Gastroesophageal sphincter (tissue), 4 donors: ENCODE data around the gene CDH4. TPM values are rescaled to one million over a fixed set of nuclear protein-coding genes. Genes with fewer than 3 reads are reported as not detected.

Source experiments
- ATAC-seq: fragments of 150-250 bp; one replicate; pipeline ENCODE4 v1.9.1; 2016; ENCODE audit warnings: mild to moderate bottlenecking, moderate library complexity
- H3K27ac ChIP-seq, 4 donors: fragments of 200-600 bp; sonication (generic) in 3 of 4; 1 replicate in 3 of 4; 2 replicates in 1 of 4; pipeline ENCODE4 v1.5.1; 2016 to 2019
- H3K27me3 ChIP-seq: fragments of 200-600 bp; sonication (generic); one replicate; pipeline ENCODE4 v1.5.1; 2019
- H3K36me3 ChIP-seq, 2 donors: fragments of 200-600 bp; sonication (generic); one replicate each; pipeline ENCODE4 v1.5.1; 2019; ENCODE audit warnings: control low read depth in 1 of 2
- H3K4me1 ChIP-seq, 3 donors: fragments of 200-600 bp; sonication (generic); 1 replicate in 2 of 3; 2 replicates in 1 of 3; pipeline ENCODE4 v1.5.1; 2016 to 2019; ENCODE audit warnings: control low read depth in 2 of 3
- H3K4me3 ChIP-seq, 2 donors: fragments of 200-600 bp; sonication (generic); one replicate each; pipeline ENCODE4 v1.5.1; 2019; ENCODE audit warnings: mild to moderate bottlenecking in 1 of 2, moderate library complexity in 1 of 2
- H3K9me3 ChIP-seq, 3 donors: fragments of 200-600 bp; sonication (generic); one replicate each; pipeline ENCODE4 v1.5.1; 2017 to 2019; ENCODE audit warnings: control low read depth in 2 of 3
- EP300 ChIP-seq: sonication (generic); formaldehyde crosslinking; IDR thresholded peaks from one replicate; pipeline ENCODE4 v1.6.1; 2017; ENCODE audit warnings: antibody characterized with exemption, mild to moderate bottlenecking
- POLR2A ChIP-seq, 2 donors: fragments of 450-650 bp; IDR thresholded peaks; one replicate each; pipeline ENCODE4 v1.6.1; 2017; ENCODE audit warnings: antibody characterized with exemption in 2 of 2, mild to moderate bottlenecking in 2 of 2, moderate library complexity in 1 of 2
- POLR2AphosphoS5 ChIP-seq: sonication (generic); formaldehyde crosslinking; IDR thresholded peaks from one replicate; pipeline ENCODE4 v1.6.1; 2017; ENCODE audit warnings: antibody characterized with exemption
- WGBS, 2 donors: methylation state at CpG; one replicate each; pipeline ENCODE4 v1.1.5; 2018; ENCODE audit warnings: low coverage in 1 of 2; 5-methylcytosine and 5-hydroxymethylcytosine counted together
- total RNA-seq, 4 donors: library from RNA; depleted of rRNA; stranded (reverse); fragments of >200 nt; gene quantifications; one replicate each; pipeline ENCODE4 v1.1.0, GENCODE V29; 2016
- TF ChIP-seq, protein P1 (sequence below), 4 experiments: fragments of 200-600 bp in 2 of 4; fragments of 450-650 bp in 2 of 4; sonication (generic) in 1 of 4; IDR thresholded peaks; one replicate each; pipeline ENCODE4 v1.5.1; 2017 to 2019; ENCODE audit warnings: antibody characterized with exemption in 4 of 4, mild to moderate bottlenecking in 2 of 4, moderate library complexity in 2 of 4

Gene CDH4
- total RNA-seq, 4 donors from 2014 or later = under 0.01 to 1.5 (median 0.42) TPM; not detected in 1

DNA sequence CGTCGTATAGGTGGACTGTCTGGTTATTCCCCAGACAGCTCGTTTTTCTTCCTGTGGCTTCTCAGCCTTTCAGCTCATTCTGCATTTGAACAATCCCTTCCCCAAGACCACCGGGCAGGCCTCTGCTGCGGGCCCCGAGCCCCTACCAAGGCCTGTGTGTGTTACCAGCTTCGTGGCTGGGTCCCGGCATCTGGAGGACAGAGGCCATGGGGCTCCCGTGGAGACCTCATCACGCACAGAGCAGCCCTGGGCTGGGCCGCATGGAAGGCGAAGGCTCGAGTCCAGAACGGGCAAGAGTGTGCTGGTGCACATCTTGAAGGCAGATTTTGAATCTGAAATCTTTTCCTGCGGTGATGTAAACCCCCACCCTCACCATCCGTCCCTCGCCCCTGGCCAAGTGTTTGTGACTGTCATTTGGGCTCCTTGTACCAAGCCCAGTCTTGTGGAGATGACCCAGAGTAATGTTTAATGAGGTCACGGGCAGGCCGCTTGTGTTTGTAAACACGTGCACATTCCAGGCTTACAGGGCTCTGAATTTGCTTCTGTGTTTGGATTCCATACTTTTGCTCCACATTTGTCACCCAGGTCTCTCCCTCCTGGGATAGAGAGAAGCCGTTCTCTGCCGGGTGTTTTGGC, 119.6 kb downstream of the CDH4 start:
- Histone ChIP-seq H3K27ac (no peak overlapping the region), H3K4me1 (no peaks in the 10 kb centered on the region), H3K36me3 (no peaks in the 10 kb centered on the region), H3K9me3 (no peaks in the 10 kb centered on the region), H3K27me3 (peaks cover 73% of the 10 kb centered on the region), H3K4me3 (no peak overlapping the region)
- ATAC-seq = no peak
- 28 to 34% methylated on average over 9 to 11 of the region's 22 CpGs for WGBS, 2 donors
- TF ChIP-seq EP300 (no peak), POLR2AphosphoS5 (no peak), POLR2A (IDR thresholded peaks at IDR 0.05) (no peak)
- TF ChIP-seq, protein P1, sequence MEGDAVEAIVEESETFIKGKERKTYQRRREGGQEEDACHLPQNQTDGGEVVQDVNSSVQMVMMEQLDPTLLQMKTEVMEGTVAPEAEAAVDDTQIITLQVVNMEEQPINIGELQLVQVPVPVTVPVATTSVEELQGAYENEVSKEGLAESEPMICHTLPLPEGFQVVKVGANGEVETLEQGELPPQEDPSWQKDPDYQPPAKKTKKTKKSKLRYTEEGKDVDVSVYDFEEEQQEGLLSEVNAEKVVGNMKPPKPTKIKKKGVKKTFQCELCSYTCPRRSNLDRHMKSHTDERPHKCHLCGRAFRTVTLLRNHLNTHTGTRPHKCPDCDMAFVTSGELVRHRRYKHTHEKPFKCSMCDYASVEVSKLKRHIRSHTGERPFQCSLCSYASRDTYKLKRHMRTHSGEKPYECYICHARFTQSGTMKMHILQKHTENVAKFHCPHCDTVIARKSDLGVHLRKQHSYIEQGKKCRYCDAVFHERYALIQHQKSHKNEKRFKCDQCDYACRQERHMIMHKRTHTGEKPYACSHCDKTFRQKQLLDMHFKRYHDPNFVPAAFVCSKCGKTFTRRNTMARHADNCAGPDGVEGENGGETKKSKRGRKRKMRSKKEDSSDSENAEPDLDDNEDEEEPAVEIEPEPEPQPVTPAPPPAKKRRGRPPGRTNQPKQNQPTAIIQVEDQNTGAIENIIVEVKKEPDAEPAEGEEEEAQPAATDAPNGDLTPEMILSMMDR (IDR thresholded peaks at IDR 0.05) = no peak

DNA sequence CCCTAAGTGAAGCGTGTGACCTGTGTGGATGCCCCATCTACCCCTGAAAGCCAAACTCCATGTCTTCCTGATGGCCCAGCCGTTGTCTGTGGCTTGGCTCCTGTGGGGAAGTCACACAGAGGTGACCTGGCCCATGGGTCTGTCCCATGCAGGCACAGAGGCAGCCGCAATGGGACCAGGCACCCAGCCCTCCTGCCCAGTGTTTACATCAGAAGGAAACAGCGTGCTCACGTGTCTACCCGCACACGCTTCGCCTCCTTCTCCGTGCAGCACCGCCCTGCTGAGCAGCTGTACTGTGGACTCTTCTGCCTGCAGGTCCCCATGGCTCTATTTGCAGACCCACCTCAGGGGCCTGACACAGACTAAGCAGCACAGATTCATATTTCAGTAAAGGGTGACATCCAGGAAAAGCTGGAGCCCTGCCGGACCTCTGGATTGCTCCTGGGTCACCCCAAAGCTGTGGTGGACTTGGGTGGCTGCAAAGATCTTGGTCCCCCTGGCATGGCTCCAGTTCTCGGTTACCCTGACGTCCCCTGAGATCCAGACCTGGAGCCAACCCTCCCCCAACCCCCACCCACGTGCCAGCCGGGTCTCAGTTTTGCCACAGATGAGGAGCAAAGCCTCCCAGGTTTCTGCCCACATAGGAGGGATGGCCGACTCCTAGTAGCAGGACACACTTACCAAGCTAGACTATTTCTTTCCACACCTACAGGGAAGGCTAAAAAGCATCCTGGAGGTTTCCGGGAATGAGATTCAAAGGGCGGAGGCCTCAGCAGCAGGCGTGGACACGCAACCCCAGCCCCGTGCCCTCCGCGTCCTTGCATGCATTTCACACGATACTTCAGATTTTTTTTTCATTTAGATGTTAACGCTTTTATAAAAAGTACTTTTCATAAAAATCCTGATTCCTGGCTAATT, 120.3 kb downstream of the CDH4 start:
- TF ChIP-seq EP300 (no peak), POLR2AphosphoS5 (no peak), POLR2A (IDR thresholded peaks at IDR 0.05) (no peak)
- TF ChIP-seq, protein P1 (IDR thresholded peaks at IDR 0.05) = no peak
- Histone ChIP-seq H3K27ac (no peak overlapping the region), H3K4me3 (no peak overlapping the region), H3K27me3 (peaks cover 65% of the 10 kb centered on the region), H3K36me3 (no peaks in the 10 kb centered on the region), H3K9me3 (no peaks in the 10 kb centered on the region), H3K4me1 (no peaks in the 10 kb centered on the region)
- WGBS, 2 donors = 50 to 65% methylated on average over 1 to 18 of the region's 25 CpGs
- ATAC-seq = no peak

DNA sequence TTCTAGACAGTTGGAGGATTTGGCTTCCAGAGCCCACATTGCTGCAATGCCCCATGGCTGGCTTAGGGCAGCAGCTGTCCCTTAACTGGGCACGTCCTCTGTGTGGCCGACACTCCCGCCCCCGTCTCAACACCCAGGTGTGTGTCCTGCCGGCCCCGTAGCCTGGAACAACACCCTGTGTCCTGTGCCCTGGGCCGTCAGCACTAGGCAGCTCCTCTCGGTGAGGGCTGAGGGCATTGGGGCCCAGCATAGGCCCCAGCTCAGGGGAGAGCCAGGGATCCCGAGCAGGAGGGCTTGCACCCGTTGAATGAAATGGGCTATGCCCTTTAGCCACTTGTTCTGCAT, 121.0 kb downstream of the CDH4 start:
- no peaks in the 10 kb centered on the region for H3K36me3 ChIP-seq
- TF ChIP-seq EP300 (no peak), POLR2AphosphoS5 (no peak), POLR2A (IDR thresholded peaks at IDR 0.05) (no peak)
- TF ChIP-seq, protein P1 (IDR thresholded peaks at IDR 0.05) = no peak
- peaks cover 63% of the 10 kb centered on the region for H3K27me3 ChIP-seq
- WGBS, 2 donors = 67 to 83% methylated on average over 2 to 6 of the region's 10 CpGs
- no peak for ATAC-seq
- no peaks in the 10 kb centered on the region for H3K4me1 ChIP-seq
- no peaks in the 10 kb centered on the region for H3K9me3 ChIP-seq
- H3K4me3 ChIP-seq = no peak overlapping the region
- no peak overlapping the region for H3K27ac ChIP-seq

DNA sequence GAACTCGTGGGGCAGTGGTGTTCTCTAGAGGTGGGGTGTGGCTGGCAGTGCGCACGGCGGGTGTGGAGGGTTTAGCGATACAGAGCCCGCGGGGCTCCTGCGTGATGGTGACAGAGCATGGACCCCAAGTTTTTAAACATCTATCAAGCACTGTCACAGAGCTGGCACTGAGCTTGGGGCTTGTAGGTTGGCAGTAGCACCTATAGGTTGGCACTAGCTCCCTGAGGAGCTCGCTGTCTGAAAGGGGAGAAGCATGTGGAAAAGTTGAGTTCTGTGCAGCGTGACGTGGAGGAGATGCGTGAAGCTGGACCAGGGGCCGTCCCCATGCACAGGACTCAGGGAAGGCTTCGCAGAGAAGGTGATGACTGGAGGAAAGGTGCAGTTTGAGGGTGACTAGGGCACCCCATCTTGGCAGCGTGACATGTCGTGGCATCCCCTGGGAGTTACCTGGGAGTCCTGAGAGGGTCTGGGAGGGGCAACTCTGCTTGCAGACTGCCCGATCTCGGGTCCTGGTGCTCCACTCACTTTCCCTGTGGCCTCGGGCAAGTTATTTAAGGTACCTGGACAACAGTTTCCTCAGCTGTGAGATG, 122.0 kb downstream of the CDH4 start:
- no peak overlapping the region for H3K4me3 ChIP-seq
- 83 to 89% methylated on average over 5 to 11 of the region's 19 CpGs for WGBS, 2 donors

More for the DNA sequence above, 122.0 kb downstream of the CDH4 start:
- ATAC-seq = no peak
- Histone ChIP-seq H3K4me1 (no peaks in the 10 kb centered on the region), H3K36me3 (no peaks in the 10 kb centered on the region), H3K27ac (no peak overlapping the region), H3K9me3 (no peaks in the 10 kb centered on the region), H3K27me3 (peaks cover 54% of the 10 kb centered on the region)
- TF ChIP-seq, protein P1 (IDR thresholded peaks at IDR 0.05) = no peak
- no peak for TF ChIP-seq POLR2A (IDR thresholded peaks at IDR 0.05)
- no peak for TF ChIP-seq POLR2AphosphoS5
- no peak for TF ChIP-seq EP300
